HepG2 (cell line): Measurements from ENCODE around the gene CHMP6. TPM values are rescaled to one million over a fixed set of nuclear protein-coding genes. Genes with fewer than 3 reads are reported as not detected.

ENCODE experiments used
- AGO2 ChIP-seq: fragments of 200-400 bp; formaldehyde crosslinking; optimal IDR thresholded peaks from 2 replicates; pipeline ENCODE3; 2017; ENCODE audit warnings: mild to moderate bottlenecking, low read depth, low read length, moderate library complexity
- BHLHE40 ChIP-seq: IDR thresholded peaks from 2 replicates; pipeline ENCODE4 v1.6.1; 2011; ENCODE audit warnings: low read length, improper control_type of control experiment
- MBNL3 ChIP-seq: fragments of 250-450 bp; sonication (Bioruptor Pico); conservative IDR thresholded peaks from 2 replicates; pipeline ENCODE4 v1.8.0; 2022; ENCODE audit warnings: mild to moderate bottlenecking, inconsistent platforms
- NAIF1 ChIP-seq: sonication (generic); formaldehyde crosslinking; IDR thresholded peaks from 2 replicates; pipeline ENCODE4 v1.5.0; 2020; ENCODE audit warnings: mild to moderate bottlenecking, missing genetic modification reagents, borderline replicate concordance
- NFIC ChIP-seq: IDR thresholded peaks from 2 replicates; pipeline ENCODE4 v1.6.1; 2012; ENCODE audit warnings: mild to moderate bottlenecking, low read length, inconsistent platforms
- NR2F2 ChIP-seq: IDR thresholded peaks from 2 replicates; pipeline ENCODE4 v1.6.1; 2012; ENCODE audit warnings: low read depth, inconsistent platforms, borderline replicate concordance
- SP5 ChIP-seq: IDR thresholded peaks from 2 replicates; pipeline ENCODE4 v1.6.1; 2016; ENCODE audit warnings: low read depth, borderline replicate concordance
- TOPORS ChIP-seq: sonication (generic); formaldehyde crosslinking; IDR thresholded peaks from 2 replicates; pipeline ENCODE4 v1.8.0; 2023; ENCODE audit warnings: mild to moderate bottlenecking, missing genetic modification reagents
- ZBTB1 ChIP-seq: sonication (generic); formaldehyde crosslinking; IDR thresholded peaks from 2 replicates; pipeline ENCODE4 v1.4.0; 2020; ENCODE audit warnings: missing genetic modification reagents, borderline replicate concordance
- ZMYM3 ChIP-seq: sonication (generic); formaldehyde crosslinking; IDR thresholded peaks from 2 replicates; pipeline ENCODE4 v1.5.1; 2020; ENCODE audit warnings: mild to moderate bottlenecking, missing genetic modification reagents
- ZNF205 ChIP-seq: IDR thresholded peaks from 2 replicates; pipeline ENCODE4 v1.6.1; 2018; ENCODE audit warnings: missing biosample characterization, missing genetic modification reagents
- ZNF225 ChIP-seq: sonication (generic); formaldehyde crosslinking; IDR thresholded peaks from 2 replicates; pipeline ENCODE4 v1.4.0; 2020; ENCODE audit warnings: mild to moderate bottlenecking, missing genetic modification reagents
- ZNF468 ChIP-seq: sonication (generic); formaldehyde crosslinking; IDR thresholded peaks from 2 replicates; pipeline ENCODE4 v1.8.0; 2022; ENCODE audit warnings: mild to moderate bottlenecking, moderate library complexity, missing genetic modification reagents
- ZNF501 ChIP-seq: sonication (generic); formaldehyde crosslinking; IDR thresholded peaks from 2 replicates; pipeline ENCODE4 v1.5.1; 2020; ENCODE audit warnings: mild to moderate bottlenecking, moderate library complexity, missing genetic modification reagents
- ZSCAN29 ChIP-seq: sonication (generic); formaldehyde crosslinking; conservative IDR thresholded peaks from 2 replicates; pipeline ENCODE4 v1.4.0; 2020; ENCODE audit warnings: mild to moderate bottlenecking, missing genetic modification reagents
- polyA plus RNA-seq, 8 experiments: library from polyadenylated mRNA; depleted of rRNA in 3 of 8; stranded (reverse) in 7 of 8; unstranded in 1 of 8; fragments of >200 nt; fragmentation: Illumina TruSeq in 4 of 8; extraction: Trizol in 4 of 8; gene quantifications; 2 replicates each; pipeline versions ENCODE4 v1.2.1 to v1.2.3, GENCODE V29; 2011 to 2016; ENCODE audit warnings: low read depth in 4 of 8, missing spikeins in 1 of 8, mixed read lengths in 1 of 8; ENCODE audit not compliant: insufficient read depth in 1 of 8
- total RNA-seq, 5 experiments: library from RNA; depleted of rRNA; stranded (reverse); fragments of >200 nt; fragmentation: Illumina TruSeq; extraction: Trizol; gene quantifications; 2 replicates each; pipeline ENCODE4 v1.2.3, GENCODE V29; 2016; ENCODE audit warnings: low read depth in 1 of 5
- TF ChIP-seq, protein P1 (sequence below): sonication (generic); formaldehyde crosslinking; IDR thresholded peaks from 2 replicates; pipeline ENCODE4 v1.4.0; 2020; ENCODE audit warnings: missing genetic modification reagents, borderline replicate concordance
- TF ChIP-seq, protein P2 (sequence below): IDR thresholded peaks from 2 replicates; pipeline ENCODE4 v1.6.1; 2016; ENCODE audit warnings: control low read depth
- TF ChIP-seq, protein P3 (sequence below): sonication (generic); formaldehyde crosslinking; IDR thresholded peaks from 2 replicates; pipeline ENCODE4 v1.4.0; 2020; ENCODE audit warnings: mild to moderate bottlenecking, low read depth, missing genetic modification reagents

Gene CHMP6
- total and polyA plus RNA-seq, 2 of the 13 experiments (the other 11 are each of a cell fraction or from before 2014, with no cell fraction given) = 11.1 to 24.2 TPM

DNA sequence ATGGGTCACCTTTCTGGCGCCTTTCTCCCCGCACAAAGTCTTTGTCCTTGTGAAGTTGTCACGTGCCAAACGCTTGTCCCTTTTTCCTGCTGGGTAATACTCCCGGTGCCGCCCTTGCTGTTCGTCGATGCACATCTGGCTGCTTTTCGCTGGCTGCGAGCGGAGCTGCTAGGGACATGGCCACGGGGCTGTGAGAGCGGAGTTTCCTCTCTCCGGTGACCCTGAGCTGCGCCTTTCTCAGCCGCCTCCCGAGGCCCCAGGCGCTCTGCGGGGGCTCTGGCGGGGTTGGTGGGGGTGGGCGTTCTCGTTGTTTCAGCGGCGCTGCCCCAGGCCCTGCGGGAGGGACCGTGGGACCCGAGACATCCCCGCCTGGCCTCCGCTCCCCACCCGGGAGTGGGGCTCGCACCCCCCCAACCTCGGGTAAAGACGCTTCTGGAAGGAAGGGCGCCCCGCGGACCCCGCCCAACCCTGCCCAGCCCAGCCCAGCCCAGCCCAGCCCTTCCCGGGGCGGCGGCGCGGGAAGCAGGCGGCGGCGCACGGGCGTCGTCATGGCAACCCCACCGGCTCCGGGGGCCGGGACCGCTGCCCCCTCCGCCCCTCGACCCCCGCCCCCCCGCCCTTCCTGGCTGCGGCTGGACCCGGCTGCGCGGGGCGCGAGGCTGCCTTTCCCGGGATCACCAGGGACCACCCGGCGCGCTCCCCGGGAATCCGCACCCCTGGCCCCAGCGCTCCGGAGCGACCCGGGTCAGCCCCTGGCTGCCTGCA, 12.3 kb downstream of the CHMP6 start (continued):
- TF ChIP-seq ZNF205 (no peak), NAIF1 (CRISPR knock-in tag) (no peak), AGO2 (peak; percentile 54), SP5 (CRISPR knock-in tag) (no peak), ZNF225 (no peak), ZMYM3 (CRISPR knock-in tag) (no peak), NFIC (no peak), ZNF468 (CRISPR knock-in tag) (no peak), NR2F2 (no peak), BHLHE40 (peak; percentile 66), ZSCAN29 (CRISPR knock-in tag) (no peak), MBNL3 (CRISPR knock-in tag) (no peak), TOPORS (CRISPR knock-in tag) (no peak), ZBTB1 (CRISPR knock-in tag) (no peak), ZNF501 (no peak)
- TF ChIP-seq, protein P1, sequence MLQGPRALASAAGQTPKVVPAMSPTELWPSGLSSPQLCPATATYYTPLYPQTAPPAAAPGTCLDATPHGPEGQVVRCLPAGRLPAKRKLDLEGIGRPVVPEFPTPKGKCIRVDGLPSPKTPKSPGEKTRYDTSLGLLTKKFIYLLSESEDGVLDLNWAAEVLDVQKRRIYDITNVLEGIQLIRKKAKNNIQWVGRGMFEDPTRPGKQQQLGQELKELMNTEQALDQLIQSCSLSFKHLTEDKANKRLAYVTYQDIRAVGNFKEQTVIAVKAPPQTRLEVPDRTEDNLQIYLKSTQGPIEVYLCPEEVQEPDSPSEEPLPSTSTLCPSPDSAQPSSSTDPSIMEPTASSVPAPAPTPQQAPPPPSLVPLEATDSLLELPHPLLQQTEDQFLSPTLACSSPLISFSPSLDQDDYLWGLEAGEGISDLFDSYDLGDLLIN (CRISPR knock-in tag) = no peak
- TF ChIP-seq, protein P2, sequence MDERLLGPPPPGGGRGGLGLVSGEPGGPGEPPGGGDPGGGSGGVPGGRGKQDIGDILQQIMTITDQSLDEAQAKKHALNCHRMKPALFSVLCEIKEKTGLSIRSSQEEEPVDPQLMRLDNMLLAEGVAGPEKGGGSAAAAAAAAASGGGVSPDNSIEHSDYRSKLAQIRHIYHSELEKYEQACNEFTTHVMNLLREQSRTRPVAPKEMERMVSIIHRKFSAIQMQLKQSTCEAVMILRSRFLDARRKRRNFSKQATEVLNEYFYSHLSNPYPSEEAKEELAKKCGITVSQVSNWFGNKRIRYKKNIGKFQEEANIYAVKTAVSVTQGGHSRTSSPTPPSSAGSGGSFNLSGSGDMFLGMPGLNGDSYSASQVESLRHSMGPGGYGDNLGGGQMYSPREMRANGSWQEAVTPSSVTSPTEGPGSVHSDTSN (CRISPR knock-in tag) = no peak
- TF ChIP-seq, protein P3, sequence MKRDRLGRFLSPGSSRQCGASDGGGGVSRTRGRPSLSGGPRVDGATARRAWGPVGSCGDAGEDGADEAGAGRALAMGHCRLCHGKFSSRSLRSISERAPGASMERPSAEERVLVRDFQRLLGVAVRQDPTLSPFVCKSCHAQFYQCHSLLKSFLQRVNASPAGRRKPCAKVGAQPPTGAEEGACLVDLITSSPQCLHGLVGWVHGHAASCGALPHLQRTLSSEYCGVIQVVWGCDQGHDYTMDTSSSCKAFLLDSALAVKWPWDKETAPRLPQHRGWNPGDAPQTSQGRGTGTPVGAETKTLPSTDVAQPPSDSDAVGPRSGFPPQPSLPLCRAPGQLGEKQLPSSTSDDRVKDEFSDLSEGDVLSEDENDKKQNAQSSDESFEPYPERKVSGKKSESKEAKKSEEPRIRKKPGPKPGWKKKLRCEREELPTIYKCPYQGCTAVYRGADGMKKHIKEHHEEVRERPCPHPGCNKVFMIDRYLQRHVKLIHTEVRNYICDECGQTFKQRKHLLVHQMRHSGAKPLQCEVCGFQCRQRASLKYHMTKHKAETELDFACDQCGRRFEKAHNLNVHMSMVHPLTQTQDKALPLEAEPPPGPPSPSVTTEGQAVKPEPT (CRISPR knock-in tag) = no peak
